GM06990 (cell line): ENCODE data around the gene CTU1.

ENCODE experiments used
- DNase-seq: peaks from one replicate; pipeline ENCODE4 v3.0.0-alpha.2; 2011; ENCODE audit not compliant: insufficient read length; ENCODE audit errors: extremely low read depth
- H3K27me3 ChIP-seq: replicated peaks from 2 replicates; pipeline ENCODE4 v1.6.0; 2011; ENCODE audit warnings: low read length; ENCODE audit not compliant: control insufficient read depth, insufficient read depth
- H3K36me3 ChIP-seq: 2 replicates; pipeline ENCODE4 v1.5.1; 2011; ENCODE audit warnings: low read length; ENCODE audit not compliant: control insufficient read depth, insufficient read depth
- H3K4me3 ChIP-seq: replicated peaks from 2 replicates; pipeline ENCODE4 v1.5.1; 2011; ENCODE audit warnings: low read depth, mild to moderate bottlenecking, control low read depth, low read length
- TF ChIP-seq, protein P1 (sequence below): IDR thresholded peaks from 2 replicates; pipeline ENCODE4 v1.5.1; 2011; ENCODE audit warnings: low read length, control low read depth, mild to moderate bottlenecking, inconsistent platforms; ENCODE audit not compliant: insufficient read depth, poor library complexity, severe bottlenecking

The CTU1 gene

GRCh38 chr19:51059715-51060114 lies 48.5 kb downstream of the CTU1 start:
- TF ChIP-seq, protein P1, sequence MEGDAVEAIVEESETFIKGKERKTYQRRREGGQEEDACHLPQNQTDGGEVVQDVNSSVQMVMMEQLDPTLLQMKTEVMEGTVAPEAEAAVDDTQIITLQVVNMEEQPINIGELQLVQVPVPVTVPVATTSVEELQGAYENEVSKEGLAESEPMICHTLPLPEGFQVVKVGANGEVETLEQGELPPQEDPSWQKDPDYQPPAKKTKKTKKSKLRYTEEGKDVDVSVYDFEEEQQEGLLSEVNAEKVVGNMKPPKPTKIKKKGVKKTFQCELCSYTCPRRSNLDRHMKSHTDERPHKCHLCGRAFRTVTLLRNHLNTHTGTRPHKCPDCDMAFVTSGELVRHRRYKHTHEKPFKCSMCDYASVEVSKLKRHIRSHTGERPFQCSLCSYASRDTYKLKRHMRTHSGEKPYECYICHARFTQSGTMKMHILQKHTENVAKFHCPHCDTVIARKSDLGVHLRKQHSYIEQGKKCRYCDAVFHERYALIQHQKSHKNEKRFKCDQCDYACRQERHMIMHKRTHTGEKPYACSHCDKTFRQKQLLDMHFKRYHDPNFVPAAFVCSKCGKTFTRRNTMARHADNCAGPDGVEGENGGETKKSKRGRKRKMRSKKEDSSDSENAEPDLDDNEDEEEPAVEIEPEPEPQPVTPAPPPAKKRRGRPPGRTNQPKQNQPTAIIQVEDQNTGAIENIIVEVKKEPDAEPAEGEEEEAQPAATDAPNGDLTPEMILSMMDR, result no peak
- H3K36me3 ChIP-seq, result no peaks in the 10 kb centered on the region
- H3K27me3 ChIP-seq, result no peaks in the 10 kb centered on the region; the same call in 1 of the 2 replicates

GRCh38 chr19:51055866-51056265 lies 52.3 kb downstream of the CTU1 start:
- DNase-seq, result no peak
- TF ChIP-seq, protein P1, result no peak
- no peak overlapping the region for H3K4me3 ChIP-seq
- no peaks in the 10 kb centered on the region for H3K36me3 ChIP-seq
- no peaks in the 10 kb centered on the region; the same call in 1 of the 2 replicates for H3K27me3 ChIP-seq

More at GRCh38 chr19:51059715-51060114, 48.5 kb downstream of the CTU1 start:
- no peak for DNase-seq
- H3K4me3 ChIP-seq, result no peak overlapping the region
